Kasumi-1 (cell line): Measurements from ENCODE around the gene CNGA4.
"Not testable (repeated sequence)": the region's sequence is repeated elsewhere in the genome, so short reads cannot be mapped to it uniquely, and the experiment has no call there.

Experiments used
- DNase-seq, 2 experiments: peaks; one replicate each; lab custom pipeline; 2025; lab: John Stamatoyannopoulos, UW

Gene CNGA4

DNA sequence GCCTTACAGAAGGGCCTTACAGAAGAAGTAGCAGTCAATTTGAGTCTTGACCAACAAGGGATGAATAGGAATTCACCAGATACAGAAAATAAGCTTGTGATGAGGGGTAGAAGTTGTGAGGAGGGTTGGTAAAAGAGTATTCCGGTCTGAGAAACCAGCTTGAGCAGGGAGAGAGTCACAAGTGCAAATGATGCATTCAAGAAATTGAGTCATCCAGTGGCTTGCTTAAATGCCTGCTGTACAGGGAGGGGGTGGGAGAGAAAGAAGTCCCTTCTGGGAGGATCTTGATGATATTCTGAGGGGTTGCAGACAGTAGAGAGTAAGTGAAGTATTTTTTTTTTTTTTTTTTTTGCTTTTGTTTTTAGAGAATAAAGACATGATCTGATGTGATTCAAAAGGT, 29.9 kb downstream of the CNGA4 start:
- DNase-seq: no peak

DNA sequence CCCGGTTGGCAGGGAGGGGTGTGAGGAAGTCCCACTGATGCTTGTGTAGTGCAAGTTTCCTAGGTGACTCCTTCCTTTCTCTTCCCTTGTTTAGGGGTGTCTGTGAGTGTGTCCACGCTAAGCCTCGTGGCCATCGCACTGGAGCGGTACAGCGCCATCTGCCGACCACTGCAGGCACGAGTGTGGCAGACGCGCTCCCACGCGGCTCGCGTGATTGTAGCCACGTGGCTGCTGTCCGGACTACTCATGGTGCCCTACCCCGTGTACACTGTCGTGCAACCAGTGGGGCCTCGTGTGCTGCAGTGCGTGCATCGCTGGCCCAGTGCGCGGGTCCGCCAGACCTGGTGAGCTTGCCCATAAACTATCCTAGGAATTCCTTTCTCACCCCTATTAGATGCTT, 31.1 kb downstream of the CNGA4 start:
- DNase-seq: no peak

DNA sequence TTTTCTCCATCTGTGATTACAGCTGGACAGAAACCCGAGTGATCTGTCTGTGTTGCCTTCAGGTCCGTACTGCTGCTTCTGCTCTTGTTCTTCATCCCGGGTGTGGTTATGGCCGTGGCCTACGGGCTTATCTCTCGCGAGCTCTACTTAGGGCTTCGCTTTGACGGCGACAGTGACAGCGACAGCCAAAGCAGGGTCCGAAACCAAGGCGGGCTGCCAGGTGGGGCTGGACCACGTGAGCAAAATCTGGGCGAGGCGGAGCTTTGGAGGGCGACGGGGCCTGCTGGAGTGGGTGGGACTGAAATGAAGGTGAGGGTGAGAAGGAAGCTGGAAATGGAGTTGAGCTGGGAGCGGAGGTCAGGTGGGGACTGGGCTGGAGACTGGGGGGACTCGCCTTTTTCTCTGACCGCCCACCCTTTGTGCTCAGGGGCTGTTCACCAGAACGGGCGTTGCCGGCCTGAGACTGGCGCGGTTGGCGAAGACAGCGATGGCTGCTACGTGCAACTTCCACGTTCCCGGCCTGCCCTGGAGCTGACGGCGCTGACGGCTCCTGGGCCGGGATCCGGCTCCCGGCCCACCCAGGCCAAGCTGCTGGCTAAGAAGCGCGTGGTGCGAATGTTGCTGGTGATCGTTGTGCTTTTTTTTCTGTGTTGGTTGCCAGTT, 31.8 kb downstream of the CNGA4 start:
- DNase-seq: no peak

DNA sequence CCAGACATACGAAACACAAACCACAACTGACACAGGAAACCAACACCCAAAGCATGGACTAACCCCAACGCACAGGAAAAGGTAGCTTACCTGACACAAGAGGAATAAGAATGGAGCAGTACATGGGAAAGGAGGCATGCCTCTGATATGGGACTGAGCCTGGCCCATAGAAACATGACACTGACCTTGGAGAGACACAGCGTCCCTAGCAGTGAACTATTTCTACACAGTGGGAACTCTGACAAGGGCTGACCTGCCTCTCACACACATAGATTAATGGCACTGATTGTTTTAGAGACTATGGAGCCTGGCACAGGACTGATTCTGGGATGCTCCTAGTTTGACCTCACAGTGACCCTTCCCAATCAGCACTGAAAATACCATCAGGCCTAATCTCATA, 32.7 kb downstream of the CNGA4 start:
- no peak for DNase-seq

DNA sequence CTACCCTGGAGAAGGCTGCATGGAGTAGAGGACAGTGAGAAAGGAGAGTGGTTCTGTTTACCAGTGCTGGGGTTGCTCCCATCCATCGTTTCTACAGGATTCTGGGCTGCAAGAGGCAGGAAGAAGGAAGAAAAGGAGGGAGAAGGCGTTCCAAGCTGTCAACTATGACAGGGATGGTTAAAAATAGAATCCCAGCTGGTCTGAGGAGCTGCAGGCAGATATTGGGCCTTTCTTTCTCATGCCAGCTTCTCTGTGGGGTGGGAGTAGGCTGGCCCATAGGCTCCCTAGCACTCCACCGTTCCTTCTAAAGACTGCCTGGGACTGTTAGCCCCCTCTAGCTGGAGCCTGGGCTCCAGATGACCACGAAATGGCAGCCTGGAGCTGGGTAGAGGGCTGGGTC, 34.3 kb downstream of the CNGA4 start:
- no peak for DNase-seq

DNA sequence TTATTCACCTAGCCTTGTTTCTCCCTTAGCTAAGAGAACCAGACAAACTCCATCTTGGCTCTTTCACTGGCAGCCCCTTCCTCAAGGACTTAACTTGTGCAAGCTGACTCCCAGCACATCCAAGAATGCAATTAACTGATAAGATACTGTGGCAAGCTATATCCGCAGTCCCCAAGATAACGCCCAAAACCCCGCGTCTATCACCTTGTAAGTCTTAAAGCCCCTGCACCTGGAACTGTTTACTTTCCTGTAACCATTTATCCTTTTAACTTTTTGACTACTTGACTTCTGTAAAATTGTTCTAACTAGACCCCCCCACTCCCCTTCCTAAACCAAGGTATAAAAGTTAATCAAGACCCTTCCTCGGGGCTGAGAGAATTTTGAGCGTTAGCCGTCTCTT, 41.9 kb downstream of the CNGA4 start:
- not testable (repeated sequence) for DNase-seq

DNA sequence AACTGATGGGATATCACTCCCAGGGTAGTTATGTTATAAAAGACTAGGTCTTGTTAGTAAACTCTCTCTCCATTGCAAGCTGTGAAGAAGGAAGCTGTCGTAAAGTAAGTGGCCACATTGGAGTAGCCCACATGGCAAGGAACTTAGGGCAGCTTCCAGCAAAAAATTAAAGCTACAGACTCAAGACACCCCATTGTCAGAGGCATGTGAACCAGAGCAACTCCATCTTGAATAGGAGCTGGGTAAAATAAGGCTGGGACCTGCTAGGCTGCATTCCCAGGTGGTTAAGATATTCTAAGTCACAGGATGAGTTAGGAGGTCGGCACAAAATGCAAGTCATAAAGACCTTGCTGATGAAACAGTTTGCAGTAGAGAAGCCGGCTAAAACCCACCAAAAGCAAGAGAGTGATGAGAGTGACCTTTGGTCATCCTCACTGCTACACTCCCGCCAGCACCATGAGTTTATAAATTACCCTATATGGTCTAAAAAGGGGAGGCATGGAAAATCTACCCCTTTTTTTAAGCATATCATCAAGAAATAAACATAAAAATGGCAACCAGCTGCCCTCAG, 44.6 kb downstream of the CNGA4 start:
- no peak for DNase-seq

DNA sequence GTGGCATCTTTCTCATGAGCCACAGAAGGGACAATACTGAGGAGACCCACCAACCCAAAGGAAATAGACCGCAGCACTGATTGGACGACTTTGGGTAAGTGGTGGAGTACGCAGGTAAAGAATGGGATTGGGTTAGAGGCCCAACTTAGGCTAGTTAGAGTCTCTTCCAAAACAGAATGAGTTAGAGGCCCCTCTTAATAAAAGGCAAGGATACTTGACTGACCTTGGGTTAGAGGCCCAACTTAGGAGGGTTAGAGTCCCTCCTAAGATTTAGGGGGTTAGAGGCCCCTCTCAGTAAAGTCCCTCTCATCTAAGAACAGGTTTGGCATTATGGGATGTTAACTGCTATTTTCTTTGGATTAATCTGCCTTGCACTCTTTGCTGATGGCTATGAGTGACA, 45.4 kb downstream of the CNGA4 start:
- DNase-seq: no peak

DNA sequence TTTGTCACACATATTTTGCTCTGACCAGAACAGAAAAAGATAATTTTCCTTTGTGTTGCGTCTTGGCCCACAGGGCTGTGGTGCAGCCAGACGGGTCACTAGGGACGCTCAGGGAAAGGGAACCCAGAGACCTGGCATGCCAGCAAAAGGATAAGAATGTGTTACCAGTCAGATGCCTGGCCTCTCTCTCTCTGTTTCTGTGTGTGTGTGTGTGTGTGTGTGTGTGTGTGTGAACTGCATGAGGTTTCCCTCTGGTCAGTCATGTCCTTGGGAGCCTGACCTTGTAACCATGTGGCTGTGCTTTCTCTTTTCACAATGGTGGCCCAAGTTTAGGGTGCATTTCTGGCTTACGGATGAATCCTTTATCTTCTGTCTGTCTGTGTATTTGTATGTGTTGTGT, 46.1 kb downstream of the CNGA4 start:
- no peak for DNase-seq
